ENCODE data around the gene WFIKKN2.

The WFIKKN2 gene

GRCh38 chr17:50879086-50879485 lies 43.7 kb downstream of the WFIKKN2 start:
- TF ChIP-seq NFIC (IDR thresholded peaks at IDR 0.05) (no peak), CEBPB (IDR thresholded peaks at IDR 0.05) (no peak), EP300 (IDR thresholded peaks at IDR 0.05; ENCODE audit: borderline replicate concordance) (no peak), YY1 (IDR thresholded peaks at IDR 0.05; ENCODE audit: low read depth) (no peak), TCF12 (IDR thresholded peaks at IDR 0.05; ENCODE audit: low read depth) (no peak), MAX (IDR thresholded peaks at IDR 0.05) (no peak), CREB1 (IDR thresholded peaks at IDR 0.05; ENCODE audit: low read depth) (no peak), TEAD4 (IDR thresholded peaks at IDR 0.05) (no peak)

- TF ChIP-seq TCF12 (IDR thresholded peaks at IDR 0.05; ENCODE audit: low read depth) (no peak), EGR1 (IDR thresholded peaks at IDR 0.05) (no peak), NFIC (IDR thresholded peaks at IDR 0.05) (no peak), REST (IDR thresholded peaks at IDR 0.05; ENCODE audit: low read depth) (no peak), CREB1 (IDR thresholded peaks at IDR 0.05; ENCODE audit: low read depth) (no peak), EP300 (IDR thresholded peaks at IDR 0.05; ENCODE audit: borderline replicate concordance) (no peak), TAF1 (IDR thresholded peaks at IDR 0.05; ENCODE audit: low read depth) (no peak), FOXM1 (IDR thresholded peaks at IDR 0.05; ENCODE audit: borderline replicate concordance, low read depth) (no peak)
Measured at GRCh38 chr17:50881182-50881581, 45.8 kb downstream of the WFIKKN2 start.

- TF ChIP-seq USF1 (IDR thresholded peaks at IDR 0.05) (no peak), YY1 (IDR thresholded peaks at IDR 0.05; ENCODE audit: low read depth) (no peak), TCF12 (IDR thresholded peaks at IDR 0.05; ENCODE audit: low read depth) (no peak), REST (IDR thresholded peaks at IDR 0.05; ENCODE audit: low read depth) (no peak), TAF1 (IDR thresholded peaks at IDR 0.05; ENCODE audit: low read depth) (no peak), CREB1 (IDR thresholded peaks at IDR 0.05; ENCODE audit: low read depth) (no peak), FOXM1 (IDR thresholded peaks at IDR 0.05; ENCODE audit: borderline replicate concordance, low read depth) (no peak), EGR1 (IDR thresholded peaks at IDR 0.05) (no peak), TEAD4 (IDR thresholded peaks at IDR 0.05) (no peak), ZBTB7A (IDR thresholded peaks at IDR 0.05; ENCODE audit: low read depth) (no peak), NFIC (IDR thresholded peaks at IDR 0.05) (no peak), EP300 (IDR thresholded peaks at IDR 0.05; ENCODE audit: borderline replicate concordance) (no peak), CEBPB (IDR thresholded peaks at IDR 0.05) (no peak), RAD21 (IDR thresholded peaks at IDR 0.05; ENCODE audit: low read depth) (no peak)
Measured at GRCh38 chr17:50882851-50883250, 47.5 kb downstream of the WFIKKN2 start.

- TF ChIP-seq TEAD4 (IDR thresholded peaks at IDR 0.05) = no peak
- no peak for TF ChIP-seq FOXM1 (IDR thresholded peaks at IDR 0.05; ENCODE audit: borderline replicate concordance, low read depth)
- TF ChIP-seq USF1 (IDR thresholded peaks at IDR 0.05) = no peak
- no peak for TF ChIP-seq YY1 (IDR thresholded peaks at IDR 0.05; ENCODE audit: low read depth)
- TF ChIP-seq CREB1 (IDR thresholded peaks at IDR 0.05; ENCODE audit: low read depth) = no peak
- no peak for TF ChIP-seq TAF1 (IDR thresholded peaks at IDR 0.05; ENCODE audit: low read depth)
- TF ChIP-seq TCF12 (IDR thresholded peaks at IDR 0.05; ENCODE audit: low read depth) = no peak
- TF ChIP-seq EP300 (IDR thresholded peaks at IDR 0.05; ENCODE audit: borderline replicate concordance) = no peak
- no peak for TF ChIP-seq ZBTB7A (IDR thresholded peaks at IDR 0.05; ENCODE audit: low read depth)
- no peak for TF ChIP-seq MAX (IDR thresholded peaks at IDR 0.05)
- no peak for TF ChIP-seq REST (IDR thresholded peaks at IDR 0.05; ENCODE audit: low read depth)
- no peak for TF ChIP-seq CEBPB (IDR thresholded peaks at IDR 0.05)
- no peak for TF ChIP-seq EGR1 (IDR thresholded peaks at IDR 0.05)
- no peak for TF ChIP-seq RAD21 (IDR thresholded peaks at IDR 0.05; ENCODE audit: low read depth)
- TF ChIP-seq NFIC (IDR thresholded peaks at IDR 0.05) = no peak
Measured at GRCh38 chr17:50883850-50884438, 48.6 kb downstream of the WFIKKN2 start.
